DND-41 (cell line): ENCODE data around the gene EFNA4.
A peak's percentile ranks its signal among the peaks of the same experiment; 100 is the strongest.

Experiments
- ATAC-seq: fragments of 200-7000 bp; cut with Tn5 transposase; 3 replicates; pipeline ENCODE4 v1.9.1; 2021; ENCODE audit warnings: low read depth; ENCODE audit not compliant: insufficient read depth
- DNase-seq: peaks from one replicate; pipeline ENCODE4 v3.0.0-alpha.2; 2020
- H2AFZ ChIP-seq: 2 replicates; pipeline ENCODE4 v1.6.0; 2012; ENCODE audit warnings: low read depth, low read length
- H3K27ac ChIP-seq: 2 replicates; pipeline ENCODE4 v1.5.1; 2012; ENCODE audit warnings: low read length, inconsistent platforms
- H3K27me3 ChIP-seq: fragments of 200-600 bp; sonication (generic); 2 replicates; pipeline ENCODE4 v1.6.0; 2012; ENCODE audit warnings: low read length, mild to moderate bottlenecking, inconsistent platforms; ENCODE audit not compliant: insufficient read depth, poor library complexity
- H3K36me3 ChIP-seq: 2 replicates; pipeline ENCODE4 v1.5.1; 2012; ENCODE audit warnings: low read length, inconsistent platforms; ENCODE audit not compliant: insufficient read depth
- H3K4me1 ChIP-seq: 2 replicates; pipeline ENCODE4 v1.5.1; 2012; ENCODE audit warnings: mild to moderate bottlenecking, low read length; ENCODE audit not compliant: insufficient read depth
- H3K4me2 ChIP-seq: 2 replicates; pipeline ENCODE4 v1.6.0; 2012; ENCODE audit warnings: mild to moderate bottlenecking, moderate library complexity, low read length, inconsistent platforms; ENCODE audit not compliant: insufficient read depth
- H3K4me3 ChIP-seq, 2 experiments: fragments of 200-600 bp in 1 of 2; shearing (Covaris generic) in 1 of 2; 2 replicates each; pipeline ENCODE4 v1.5.1; 2012 to 2016; ENCODE audit warnings: inconsistent platforms in 2 of 2, low read length in 2 of 2, mild to moderate bottlenecking in 2 of 2, low read depth in 1 of 2, moderate library complexity in 1 of 2
- H3K79me2 ChIP-seq: 2 replicates; pipeline ENCODE4 v1.6.0; 2012; ENCODE audit warnings: low read length, inconsistent platforms; ENCODE audit not compliant: insufficient read depth
- H3K9ac ChIP-seq: 2 replicates; pipeline ENCODE4 v1.6.0; 2012; ENCODE audit warnings: low read depth, mild to moderate bottlenecking, inconsistent platforms, low read length, moderate library complexity
- H3K9me3 ChIP-seq: 2 replicates; pipeline ENCODE4 v1.5.1; 2012; ENCODE audit warnings: low read length, moderate library complexity, mild to moderate bottlenecking, inconsistent platforms; ENCODE audit not compliant: insufficient read depth, severe bottlenecking
- H4K20me1 ChIP-seq: 2 replicates; pipeline ENCODE4 v1.6.0; 2012; ENCODE audit warnings: low read length; ENCODE audit not compliant: insufficient read depth
- CTCF ChIP-seq: IDR thresholded peaks from 2 replicates; pipeline ENCODE4 v1.5.1; 2012; ENCODE audit warnings: borderline replicate concordance, low read length, moderate library complexity, mild to moderate bottlenecking; ENCODE audit not compliant: poor library complexity, severe bottlenecking; ENCODE audit errors: extremely low read depth
- EZH2 ChIP-seq: IDR thresholded peaks from 3 replicates; pipeline ENCODE4 v1.6.1; 2012; ENCODE audit warnings: borderline replicate concordance, low read depth, mild to moderate bottlenecking, moderate library complexity, low read length, inconsistent platforms; ENCODE audit not compliant: severe bottlenecking

EFNA4 gene

GRCh38 chr1:155051342-155051776 lies 12.2 kb upstream of the EFNA4 start:
- peak overlapping the region in 1 of 2 experiments; percentile 52; a peak in 2 of 4 replicates for H3K4me3 ChIP-seq
- H3K27ac ChIP-seq, result no peak overlapping the region
- H3K4me1 ChIP-seq, result peaks cover 15% of the 10 kb centered on the region
- no peak for ATAC-seq
- no peak for DNase-seq
- H3K27me3 ChIP-seq, result peaks cover 31% of the 10 kb centered on the region
- H2AFZ ChIP-seq, result 0 out of 2 replicates have a peak overlapping the region, but pooled peaks have one; percentile 13
- peak overlapping the region; percentile 42 for H3K9ac ChIP-seq
- TF ChIP-seq CTCF (no peak), EZH2 (peak; percentile 55)
- no peaks in the 10 kb centered on the region for H3K36me3 ChIP-seq
- no peaks in the 10 kb centered on the region for H3K9me3 ChIP-seq
- no peaks in the 10 kb centered on the region for H3K79me2 ChIP-seq
- H3K4me2 ChIP-seq, result peak overlapping the region; percentile 73
- peaks cover 10% of the 10 kb centered on the region for H4K20me1 ChIP-seq

- peak overlapping the region; percentile 42; the same call in 1 of the 2 replicates for H3K9ac ChIP-seq
- H3K79me2 ChIP-seq, result no peaks in the 10 kb centered on the region
- H3K4me2 ChIP-seq, result peak overlapping the region; percentile 73
- peaks cover 31% of the 10 kb centered on the region for H3K27me3 ChIP-seq
- H4K20me1 ChIP-seq, result peaks cover 15% of the 10 kb centered on the region
- H3K27ac ChIP-seq, result no peak overlapping the region
- no peak for ATAC-seq
- H3K4me1 ChIP-seq, result peaks cover 15% of the 10 kb centered on the region
- TF ChIP-seq EZH2 (no peak), CTCF (no peak)
- H3K9me3 ChIP-seq, result no peaks in the 10 kb centered on the region
- no peaks in the 10 kb centered on the region for H3K36me3 ChIP-seq
- H3K4me3 ChIP-seq, result peak overlapping the region in 1 of 2 experiments; percentile 52; a peak in 2 of 4 replicates
- no peak for DNase-seq
- 0 out of 2 replicates have a peak overlapping the region, but pooled peaks have one; percentile 13 for H2AFZ ChIP-seq
Measured at GRCh38 chr1:155051777-155052398, 11.7 kb upstream of the EFNA4 start.

- peaks cover 35% of the 10 kb centered on the region for H3K27me3 ChIP-seq
- no peak for DNase-seq
- no peak overlapping the region for H3K9ac ChIP-seq
- H3K27ac ChIP-seq, result no peak overlapping the region
- H2AFZ ChIP-seq, result no peak overlapping the region
- H3K4me3 ChIP-seq, result no peak overlapping the region
- ATAC-seq, result no peak
- peaks cover 15% of the 10 kb centered on the region for H3K4me1 ChIP-seq
- 0 out of 2 replicates have a peak overlapping the region, but pooled peaks have one; percentile 73 for H3K4me2 ChIP-seq
- no peak for TF ChIP-seq EZH2
- peak; percentile 29 for TF ChIP-seq CTCF
- H3K9me3 ChIP-seq, result no peaks in the 10 kb centered on the region
- H3K79me2 ChIP-seq, result no peaks in the 10 kb centered on the region
- peaks cover 15% of the 10 kb centered on the region for H4K20me1 ChIP-seq
- H3K36me3 ChIP-seq, result no peaks in the 10 kb centered on the region
Measured at GRCh38 chr1:155052439-155053395, 10.8 kb upstream of the EFNA4 start.
